Naive B cell (primary cell): ENCODE data around the gene NFATC2. TPM values are rescaled to one million over a fixed set of nuclear protein-coding genes. Genes with fewer than 3 reads are reported as not detected.

Experiments
- ATAC-seq, 2 donors: fragments of 150-1000 bp; cut with Tn5 transposase; 2 replicates each; pipeline ENCODE4 v1.10.0; 2021; ENCODE audit warnings: low read depth in 2 of 2, mild to moderate bottlenecking in 2 of 2, moderate library complexity in 2 of 2
- DNase-seq: peaks from one replicate; pipeline ENCODE4 v3.0.0; 2022
- H3K27ac Mint-ChIP-seq, 6 donors: one replicate each; pipeline ENCODE4 v1.8.0; 2020 to 2022; ENCODE audit warnings: mild to moderate bottlenecking in 6 of 6, mixed read lengths in 6 of 6, moderate library complexity in 5 of 6, inconsistent platforms in 2 of 6
- H3K27me3 Mint-ChIP-seq, 3 donors: one replicate each; pipeline ENCODE4 v1.8.0; 2021 to 2022; ENCODE audit warnings: mixed read lengths in 3 of 3, mild to moderate bottlenecking in 1 of 3
- H3K36me3 Mint-ChIP-seq, 2 donors: one replicate each; pipeline ENCODE4 v1.8.0; 2020 to 2022; ENCODE audit warnings: mixed read lengths in 2 of 2, inconsistent platforms in 1 of 2, mild to moderate bottlenecking in 1 of 2
- H3K4me1 Mint-ChIP-seq, 3 donors: one replicate each; pipeline ENCODE4 v1.8.0; 2020 to 2022; ENCODE audit warnings: mixed read lengths in 3 of 3, inconsistent platforms in 1 of 3, mild to moderate bottlenecking in 1 of 3, moderate library complexity in 1 of 3
- H3K4me3 Mint-ChIP-seq, 8 donors: one replicate each; pipeline ENCODE4 v1.8.0; 2020 to 2022; ENCODE audit warnings: mild to moderate bottlenecking in 8 of 8, mixed read lengths in 8 of 8, moderate library complexity in 8 of 8, inconsistent platforms in 2 of 8
- H3K9me3 Mint-ChIP-seq, 7 donors: one replicate each; pipeline ENCODE4 v1.8.0; 2020 to 2022; ENCODE audit warnings: mixed read lengths in 7 of 7, mild to moderate bottlenecking in 5 of 7, inconsistent platforms in 2 of 7, moderate library complexity in 1 of 7
- polyA plus RNA-seq, 6 donors: library from polyadenylated mRNA; unstranded; fragments of 300-500 nt; fragmentation: Illumina TruSeq; gene quantifications; one replicate each; pipeline ENCODE4 v1.2.3, GENCODE V29; 2021; ENCODE audit warnings: low read depth in 6 of 6

The NFATC2 gene
- polyA plus RNA-seq, 6 donors from 2014 or later: 4.6 to 22.9 (median 14.6) TPM

DNA sequence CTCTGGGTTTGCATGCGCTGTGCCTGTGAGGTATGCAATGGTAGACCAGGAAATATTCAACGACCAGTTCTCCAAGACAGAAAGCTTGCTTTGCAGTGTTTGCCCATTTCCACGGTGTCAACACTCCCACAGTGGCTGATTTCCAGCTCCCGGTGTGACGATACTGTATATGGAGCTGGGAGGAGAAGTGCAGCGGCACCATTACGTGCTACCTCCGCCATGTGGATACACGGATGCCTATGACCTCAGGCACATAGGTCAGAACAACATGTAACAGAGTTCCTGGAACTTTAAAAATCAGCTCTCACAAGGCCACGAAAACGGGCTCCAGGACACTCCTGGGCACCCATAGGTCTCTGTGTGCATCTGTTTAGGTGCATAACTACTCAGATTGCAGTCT lies 51.1 kb downstream of the NFATC2 start:
- no peak for ATAC-seq
- peaks cover 49 to 80% (median 63%) of the 10 kb centered on the region in 3 donors for H3K4me1 Mint-ChIP-seq
- peak overlapping the region in 4 of 8 donors; percentile 23 to 81 (median 76) for H3K4me3 Mint-ChIP-seq

DNA sequence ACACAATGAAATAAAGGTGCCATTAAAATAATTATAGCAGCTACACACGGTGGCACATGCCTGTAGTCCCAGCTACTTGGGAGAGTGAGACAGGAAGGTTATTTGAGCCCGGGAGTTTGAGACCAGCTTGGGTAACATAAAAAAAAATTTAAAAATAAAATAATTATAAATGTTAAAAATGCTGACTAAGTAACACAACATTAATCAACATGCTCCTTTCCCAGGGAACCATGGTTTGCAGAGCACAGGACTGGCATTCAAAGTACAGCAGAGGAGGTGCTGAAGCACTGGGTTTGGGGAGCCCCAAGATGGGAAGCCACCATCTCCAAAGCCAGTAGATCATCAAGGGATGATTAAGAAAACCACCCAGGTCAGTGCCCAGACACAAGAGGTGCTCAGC lies 51.9 kb downstream of the NFATC2 start:
- no peaks in the 10 kb centered on the region for H3K27me3 Mint-ChIP-seq
- no peak for ATAC-seq
- peaks cover 14 to 19% of the 10 kb centered on the region in 2 donors for H3K36me3 Mint-ChIP-seq
- no peaks in the 10 kb centered on the region for H3K9me3 Mint-ChIP-seq
- H3K4me1 Mint-ChIP-seq: peaks cover 42 to 78% (median 55%) of the 10 kb centered on the region in 3 donors
- no peak for DNase-seq
- no peak overlapping the region for H3K4me3 Mint-ChIP-seq
- peak overlapping the region in 1 of 6 donors; percentile 57 for H3K27ac Mint-ChIP-seq

More for the DNA sequence above, 51.1 kb downstream of the NFATC2 start:
- Mint-ChIP-seq H3K27me3 (no peaks in the 10 kb centered on the region), H3K9me3 (no peaks in the 10 kb centered on the region), H3K36me3 (peaks cover 11 to 12% of the 10 kb centered on the region in 2 donors), H3K27ac (peak overlapping the region in 1 of 6 donors; percentile 65)
- DNase-seq: no peak

GRCh38 chr20:51489611-51490010 lies 52.9 kb downstream of the NFATC2 start:
- Mint-ChIP-seq H3K9me3 (no peaks in the 10 kb centered on the region), H3K4me3 (no peak overlapping the region), H3K27me3 (no peaks in the 10 kb centered on the region), H3K4me1 (peaks cover 38 to 75% (median 45%) of the 10 kb centered on the region in 3 donors), H3K36me3 (peaks cover 14 to 20% of the 10 kb centered on the region in 2 donors), H3K27ac (no peak overlapping the region)
- no peak for ATAC-seq
- no peak for DNase-seq

DNA sequence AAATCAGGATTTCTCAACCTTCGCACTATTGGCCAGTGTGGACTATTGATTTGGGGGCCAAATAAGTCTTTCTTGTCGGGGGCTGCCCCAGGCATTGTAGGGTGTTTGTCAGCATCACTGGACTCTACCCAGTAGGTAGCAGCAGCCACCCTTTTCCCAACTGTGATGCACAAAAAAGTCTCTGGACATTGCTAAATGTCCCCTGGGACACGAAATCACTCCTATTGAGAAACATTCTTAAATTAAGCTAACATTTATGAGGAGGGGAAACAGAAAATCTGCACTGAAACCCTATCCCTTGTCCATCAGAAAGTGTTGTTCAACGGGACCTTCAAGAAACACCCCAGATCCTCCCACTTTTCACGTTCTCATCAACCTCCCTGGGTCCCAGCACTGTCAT lies 54.2 kb downstream of the NFATC2 start:
- ATAC-seq (no peak), DNase-seq (no peak)
- Mint-ChIP-seq H3K4me1 (peaks cover 39 to 75% (median 41%) of the 10 kb centered on the region in 3 donors), H3K36me3 (peaks cover 14 to 32% of the 10 kb centered on the region in 2 donors), H3K9me3 (no peaks in the 10 kb centered on the region), H3K27ac (peak overlapping the region in 1 of 6 donors; percentile 78), H3K27me3 (no peaks in the 10 kb centered on the region), H3K4me3 (peak overlapping the region in 1 of 8 donors; percentile 17)

- Mint-ChIP-seq H3K4me1 (peaks cover 36 to 74% (median 38%) of the 10 kb centered on the region in 3 donors), H3K9me3 (no peaks in the 10 kb centered on the region), H3K27ac (no peak overlapping the region), H3K4me3 (no peak overlapping the region), H3K36me3 (peaks cover 14 to 34% of the 10 kb centered on the region in 2 donors), H3K27me3 (no peaks in the 10 kb centered on the region)
- DNase-seq (no peak), ATAC-seq (no peak)
These were observed 54.8 kb downstream of the NFATC2 start for GRCh38 chr20:51487565-51488268.

DNA sequence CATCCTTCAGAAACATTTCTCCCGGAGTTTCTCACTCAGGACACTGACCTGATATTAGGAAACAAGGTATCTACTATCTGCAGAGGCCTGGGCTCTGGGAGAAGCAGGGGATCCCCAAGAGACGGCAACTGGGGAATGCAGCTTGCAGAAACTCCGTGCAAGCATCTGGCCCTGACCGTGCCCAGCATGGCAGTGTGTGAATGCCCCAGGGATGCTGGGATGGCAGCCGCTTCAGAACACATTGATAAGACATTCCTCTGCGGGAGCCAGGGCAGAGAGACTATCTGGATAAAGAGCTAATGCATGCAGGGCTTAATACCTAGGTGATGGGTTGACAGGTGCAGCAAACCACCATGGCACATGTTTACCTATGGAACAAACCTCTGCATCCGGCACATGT lies 55.4 kb downstream of the NFATC2 start:
- Mint-ChIP-seq H3K9me3 (no peaks in the 10 kb centered on the region), H3K27ac (no peak overlapping the region), H3K36me3 (peaks cover 14 to 34% of the 10 kb centered on the region in 2 donors), H3K27me3 (no peaks in the 10 kb centered on the region), H3K4me3 (no peak overlapping the region), H3K4me1 (peaks cover 35 to 74% (median 36%) of the 10 kb centered on the region in 3 donors)
- DNase-seq: no peak
- ATAC-seq: no peak

- no peaks in the 10 kb centered on the region for H3K9me3 Mint-ChIP-seq
- peak overlapping the region in 2 of 6 donors; percentile 9 to 24 for H3K27ac Mint-ChIP-seq
- H3K27me3 Mint-ChIP-seq: no peaks in the 10 kb centered on the region
- no peak for ATAC-seq
- H3K4me1 Mint-ChIP-seq: peaks cover 35 to 74% (median 36%) of the 10 kb centered on the region in 3 donors
- peaks cover 14 to 34% of the 10 kb centered on the region in 2 donors for H3K36me3 Mint-ChIP-seq
- DNase-seq: no peak
- no peak overlapping the region for H3K4me3 Mint-ChIP-seq
These were observed 56.1 kb downstream of the NFATC2 start for GRCh38 chr20:51486197-51487005.

DNA sequence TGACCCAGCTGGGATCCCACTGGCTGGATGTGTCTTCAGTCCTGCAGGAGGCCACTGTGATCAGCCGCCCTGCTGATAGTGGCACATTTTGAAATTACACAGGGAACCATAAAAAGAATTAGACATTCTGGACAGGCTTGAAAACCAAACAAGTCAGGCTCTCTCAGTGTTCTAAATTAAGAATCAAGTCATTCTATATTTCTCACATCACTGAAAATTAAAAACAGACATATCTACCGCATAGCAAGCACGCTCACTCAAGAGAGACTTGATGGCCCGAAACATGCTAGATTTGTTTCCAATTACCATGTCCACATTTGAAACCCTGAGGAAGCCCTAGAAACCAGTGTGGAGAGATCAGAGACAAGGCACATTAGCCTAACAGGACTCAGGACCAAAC lies 57.7 kb downstream of the NFATC2 start:
- Mint-ChIP-seq H3K9me3 (no peaks in the 10 kb centered on the region), H3K36me3 (peaks cover 7 to 34% of the 10 kb centered on the region in 2 donors), H3K27ac (peak overlapping the region in 1 of 6 donors; percentile 65), H3K4me1 (peaks cover 37 to 80% (median 42%) of the 10 kb centered on the region in 3 donors), H3K4me3 (no peak overlapping the region), H3K27me3 (no peaks in the 10 kb centered on the region)
- ATAC-seq (no peak), DNase-seq (no peak)

DNA sequence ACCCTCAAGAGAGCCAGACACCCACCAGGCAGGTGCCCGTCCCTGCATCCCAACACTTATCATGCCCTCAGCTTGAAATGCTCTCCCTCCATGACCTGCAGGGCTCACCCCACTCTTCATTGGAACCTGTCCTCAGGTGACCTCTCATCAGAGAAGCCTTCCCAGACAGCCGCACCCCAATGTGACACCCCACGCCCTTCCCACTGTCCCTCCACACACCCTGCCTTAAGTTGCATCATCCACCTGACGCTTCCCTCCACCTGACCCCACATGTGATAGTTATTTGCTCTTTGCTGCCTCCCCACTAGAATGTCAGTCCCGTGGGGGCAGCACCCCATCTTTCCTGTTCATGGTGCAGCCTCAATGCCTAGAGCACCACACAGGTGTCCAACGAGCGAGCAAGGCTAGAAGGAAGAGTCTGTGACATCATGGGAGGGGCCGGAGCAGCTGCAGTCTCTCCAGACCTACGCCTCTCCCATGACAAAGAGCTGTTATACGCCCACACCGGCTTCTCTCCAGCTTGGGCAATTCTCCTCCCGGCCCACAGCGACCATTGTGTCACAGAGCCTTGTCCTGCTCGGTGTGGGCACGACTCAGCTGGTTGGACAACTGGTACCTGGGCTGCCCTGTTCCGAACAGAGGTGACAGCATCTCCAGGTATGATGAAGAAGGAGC lies 58.2 kb downstream of the NFATC2 start:
- DNase-seq (no peak), ATAC-seq (no peak)
- no peaks in the 10 kb centered on the region for H3K9me3 Mint-ChIP-seq
- peaks cover 37 to 74% (median 42%) of the 10 kb centered on the region in 3 donors for H3K4me1 Mint-ChIP-seq
- H3K36me3 Mint-ChIP-seq: peaks cover 7 to 34% of the 10 kb centered on the region in 2 donors
- no peak overlapping the region for H3K4me3 Mint-ChIP-seq
- no peaks in the 10 kb centered on the region for H3K27me3 Mint-ChIP-seq
- peak overlapping the region in 1 of 6 donors; percentile 65 for H3K27ac Mint-ChIP-seq

- ATAC-seq (no peak), DNase-seq (no peak)
- Mint-ChIP-seq H3K36me3 (peaks cover 17 to 41% of the 10 kb centered on the region in 2 donors), H3K27ac (peak overlapping the region in 2 of 6 donors; percentile 12 to 70), H3K9me3 (peaks cover 0 to 4% (median 0%) of the 10 kb centered on the region in 7 donors), H3K4me3 (no peak overlapping the region), H3K4me1 (peaks cover 33 to 72% (median 50%) of the 10 kb centered on the region in 3 donors), H3K27me3 (no peaks in the 10 kb centered on the region)
These were observed 59.6 kb downstream of the NFATC2 start for GRCh38 chr20:51482836-51483473.

DNA sequence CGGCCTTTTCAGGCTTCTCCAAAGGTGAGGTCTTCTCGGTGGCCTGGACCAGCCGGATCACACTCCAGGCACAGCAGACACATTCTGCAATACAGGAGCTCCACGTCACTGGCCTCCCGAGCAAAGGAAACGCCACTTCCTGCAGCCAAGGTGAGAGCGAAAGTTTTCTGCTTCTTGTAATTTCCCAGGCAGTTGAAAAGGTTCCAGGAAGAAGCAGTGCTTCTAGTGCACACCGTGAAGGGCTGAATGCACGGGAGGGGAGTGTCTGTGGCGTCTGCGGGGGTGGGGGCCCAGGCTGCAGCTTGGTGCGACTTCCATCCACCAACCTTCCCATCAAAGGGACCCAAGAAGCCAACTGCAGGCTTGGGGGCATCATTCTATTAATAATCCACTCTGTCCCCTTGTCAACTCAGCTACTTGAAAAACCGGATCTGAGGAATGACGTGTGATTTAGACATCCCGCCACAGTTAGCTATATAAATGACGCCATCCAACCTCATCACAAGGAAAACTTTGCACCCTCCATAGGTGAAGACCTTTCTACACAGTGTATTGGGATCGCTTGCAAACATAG lies 61.1 kb downstream of the NFATC2 start:
- peaks cover 34 to 69% (median 46%) of the 10 kb centered on the region in 3 donors for H3K4me1 Mint-ChIP-seq

GRCh38 chr20:51480507-51481270 lies 61.8 kb downstream of the NFATC2 start:
- peak; percentile 36 to 70 for ATAC-seq
- peak overlapping the region in 2 of 8 donors; percentile 33 to 42 for H3K4me3 Mint-ChIP-seq
- peaks cover 16 to 40% of the 10 kb centered on the region in 2 donors for H3K36me3 Mint-ChIP-seq
- H3K27me3 Mint-ChIP-seq: no peaks in the 10 kb centered on the region
- DNase-seq: no peak
- peaks cover 34 to 66% (median 48%) of the 10 kb centered on the region in 3 donors for H3K4me1 Mint-ChIP-seq
- H3K27ac Mint-ChIP-seq: peak overlapping the region in 3 of 6 donors; percentile 36 to 85 (median 37)
- peaks cover 0 to 4% (median 0%) of the 10 kb centered on the region in 7 donors for H3K9me3 Mint-ChIP-seq

More for the DNA sequence above, 61.1 kb downstream of the NFATC2 start:
- ATAC-seq (no peak), DNase-seq (no peak)
- Mint-ChIP-seq H3K27me3 (no peaks in the 10 kb centered on the region), H3K9me3 (peaks cover 0 to 4% (median 0%) of the 10 kb centered on the region in 7 donors), H3K36me3 (peaks cover 19 to 45% of the 10 kb centered on the region in 2 donors), H3K4me3 (peak overlapping the region in 1 of 8 donors; percentile 42), H3K27ac (peak overlapping the region in 2 of 6 donors; percentile 36 to 85)
